ENCODE results near the gene NPTN.

Gene NPTN

DNA sequence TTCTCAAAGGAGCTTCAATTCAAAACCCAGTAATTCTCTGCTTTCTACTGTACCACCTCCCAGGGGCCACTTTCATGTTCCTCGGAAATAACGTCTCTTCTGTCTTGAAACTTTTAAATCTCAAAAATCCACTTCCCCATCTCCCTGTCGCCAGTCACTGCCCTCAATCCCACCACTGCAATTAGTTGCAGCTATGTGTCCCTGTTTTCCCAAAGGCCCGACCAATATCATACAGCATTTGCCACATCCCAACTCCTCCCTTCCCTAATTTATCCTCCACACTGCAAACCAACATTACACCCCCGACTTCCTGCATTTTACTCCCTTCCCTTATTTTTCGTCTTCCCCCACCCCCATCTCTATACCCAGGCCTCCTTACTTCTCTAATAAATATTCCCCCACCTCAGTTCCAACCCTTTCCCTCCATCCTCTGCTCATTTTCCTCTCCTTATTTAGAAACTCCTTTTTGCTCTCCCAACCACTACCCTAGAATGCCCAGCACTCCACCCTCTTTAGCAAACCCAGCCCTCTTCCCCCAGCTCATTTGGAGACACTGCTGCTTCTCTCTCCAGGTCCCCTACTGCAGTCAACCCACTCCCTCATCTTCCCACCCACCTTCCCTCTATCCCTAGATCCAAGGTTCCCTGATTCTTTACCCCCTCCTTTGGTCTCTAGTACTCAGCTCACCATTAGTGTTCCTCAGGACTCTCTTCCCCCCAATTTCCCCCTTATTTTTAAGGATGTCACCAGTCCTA, 1.1 kb downstream of the NPTN start:
- DNase-seq, result peak; percentile 52

DNA sequence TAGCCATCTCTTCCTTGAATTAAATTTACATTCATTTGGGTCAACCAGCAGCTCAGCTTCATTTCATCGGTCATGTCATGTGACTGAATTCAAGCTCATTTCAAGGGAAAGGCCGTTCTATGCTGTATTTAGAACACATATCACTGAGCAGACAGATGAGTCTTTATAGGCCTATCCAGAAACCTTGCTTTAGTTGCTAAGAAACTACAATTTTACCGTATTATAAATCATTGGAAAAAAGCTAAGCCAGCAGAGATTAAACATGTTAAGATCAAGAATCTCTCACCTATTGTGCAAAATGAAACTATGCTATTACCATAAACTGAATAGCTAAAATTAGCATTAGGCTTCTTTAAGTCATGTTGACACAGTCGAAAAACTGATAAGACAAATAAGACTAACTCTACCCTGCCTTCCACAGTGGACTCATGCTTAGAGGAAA, 2.2 kb downstream of the NPTN start:
- DNase-seq, result no peak

DNA sequence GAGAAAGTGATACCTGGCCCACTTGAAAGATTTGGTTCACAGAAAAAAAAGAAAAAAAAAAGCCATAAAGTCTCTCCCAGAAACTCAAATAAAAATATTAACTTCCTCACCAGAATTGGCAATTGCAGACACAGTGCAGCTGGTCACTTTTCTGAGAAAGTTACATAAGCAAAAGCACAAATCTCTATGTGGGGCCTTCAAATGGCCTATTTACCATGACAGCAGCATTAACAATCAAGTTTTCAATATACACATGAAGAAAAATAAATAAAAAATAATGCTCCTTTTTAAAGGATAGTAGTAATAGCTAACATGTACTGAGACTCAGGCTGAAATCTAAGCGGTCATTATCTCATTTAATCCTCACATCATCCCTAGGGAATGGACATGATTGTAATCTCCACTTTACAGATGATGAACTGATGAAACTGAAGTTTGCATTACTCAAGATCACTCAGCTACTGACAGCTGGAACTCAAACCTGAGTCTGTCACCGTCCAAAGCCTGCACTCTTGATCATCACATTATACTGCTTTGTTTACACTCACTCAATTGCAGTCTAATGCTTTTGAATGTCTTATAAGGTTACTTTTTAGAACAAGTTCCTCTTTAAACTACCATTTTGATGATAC, 3.3 kb downstream of the NPTN start:
- DNase-seq, result no peak

DNA sequence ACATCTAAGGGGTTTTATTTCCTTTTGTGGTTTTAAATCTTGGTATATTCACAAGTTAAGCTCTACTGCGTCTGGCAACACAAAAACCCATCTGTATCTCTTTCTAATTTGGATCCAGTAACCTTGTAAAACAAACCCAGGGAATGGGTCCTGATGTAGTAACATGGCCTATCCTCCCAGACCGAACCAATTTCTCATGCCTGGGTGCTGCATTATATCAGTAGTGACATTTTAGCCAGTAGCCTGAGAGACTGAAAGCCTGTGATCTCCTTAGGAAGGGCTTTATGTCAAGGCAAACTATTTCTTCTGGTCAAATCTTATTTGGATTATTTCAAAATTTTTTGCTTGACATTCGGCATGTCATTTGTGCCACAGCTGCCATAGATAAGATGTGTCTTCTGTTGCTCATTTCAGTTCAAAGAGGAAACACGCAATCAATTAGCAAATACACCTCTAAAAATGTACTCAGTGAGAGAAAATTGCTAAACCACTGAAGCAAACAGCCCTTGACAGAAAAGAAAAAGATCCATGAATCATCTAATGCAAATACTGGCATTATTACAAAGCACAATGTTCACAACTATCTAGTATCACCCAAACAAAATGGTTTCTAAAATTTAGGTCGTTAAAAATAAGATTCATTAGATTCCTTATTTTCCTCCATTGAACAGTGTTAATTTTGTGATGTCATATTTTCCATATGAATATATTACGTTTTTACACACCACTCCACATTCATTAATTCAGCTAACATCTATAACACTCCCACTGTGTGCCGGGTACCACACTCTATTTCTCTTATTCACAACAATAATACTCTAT, 4.0 kb downstream of the NPTN start:
- DNase-seq, result no peak

DNA sequence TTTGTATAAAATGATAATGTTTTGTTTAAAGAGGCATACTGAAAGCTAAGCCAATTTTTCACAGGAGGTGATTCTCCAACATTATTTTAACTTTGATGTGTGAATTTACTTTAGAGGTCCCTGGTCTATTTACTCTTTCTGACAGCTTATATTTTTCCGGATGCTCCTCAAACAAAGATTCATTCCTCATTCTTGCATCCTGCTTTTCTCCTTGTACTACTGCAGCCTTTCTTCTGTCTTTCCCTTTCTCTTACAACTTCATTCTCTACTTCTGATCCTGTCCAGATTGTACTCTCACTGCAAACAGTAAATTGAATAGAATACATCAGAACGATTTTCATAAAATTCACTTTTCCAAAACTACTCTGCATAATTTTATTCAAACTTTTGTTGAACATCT, 5.1 kb downstream of the NPTN start:
- DNase-seq, result no peak

DNA sequence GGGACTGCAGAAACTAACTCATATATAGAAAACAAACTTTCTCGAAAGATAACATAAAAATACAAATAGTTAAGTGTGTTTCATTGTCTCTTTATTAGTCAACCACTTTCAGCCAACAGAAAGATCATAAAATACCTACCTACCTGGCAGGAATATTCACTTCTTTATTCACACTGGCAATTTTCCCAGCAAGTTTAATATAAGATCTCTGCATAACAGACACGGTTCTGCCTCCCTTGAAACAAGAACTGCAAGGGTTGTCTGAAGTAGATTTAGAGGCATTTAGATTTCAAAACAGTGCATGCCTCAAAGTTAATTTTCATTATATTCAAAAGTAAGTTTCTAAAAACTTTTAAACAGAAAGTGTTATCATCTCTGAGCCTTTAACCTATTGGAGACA, 7.1 kb downstream of the NPTN start:
- DNase-seq, result no peak

DNA sequence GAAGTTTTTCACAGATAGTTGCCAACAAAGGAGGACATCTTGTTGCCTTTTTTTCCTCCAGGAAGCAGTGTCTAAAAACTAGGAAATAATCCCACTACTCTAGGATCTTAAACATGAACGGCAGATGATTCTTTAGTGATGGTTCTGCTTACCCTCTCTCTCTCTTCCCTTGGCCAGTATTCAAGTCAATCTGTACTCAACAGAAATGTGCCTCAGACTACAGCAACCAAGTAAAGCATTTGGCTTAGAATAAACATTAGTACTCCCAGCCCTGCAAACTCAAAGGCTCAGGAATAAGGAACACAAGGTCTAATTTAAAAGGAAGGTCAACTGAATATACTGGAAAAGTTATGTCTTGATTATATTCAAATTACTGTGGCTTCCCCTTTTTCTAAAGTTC, 8.7 kb downstream of the NPTN start:
- no peak for DNase-seq

DNA sequence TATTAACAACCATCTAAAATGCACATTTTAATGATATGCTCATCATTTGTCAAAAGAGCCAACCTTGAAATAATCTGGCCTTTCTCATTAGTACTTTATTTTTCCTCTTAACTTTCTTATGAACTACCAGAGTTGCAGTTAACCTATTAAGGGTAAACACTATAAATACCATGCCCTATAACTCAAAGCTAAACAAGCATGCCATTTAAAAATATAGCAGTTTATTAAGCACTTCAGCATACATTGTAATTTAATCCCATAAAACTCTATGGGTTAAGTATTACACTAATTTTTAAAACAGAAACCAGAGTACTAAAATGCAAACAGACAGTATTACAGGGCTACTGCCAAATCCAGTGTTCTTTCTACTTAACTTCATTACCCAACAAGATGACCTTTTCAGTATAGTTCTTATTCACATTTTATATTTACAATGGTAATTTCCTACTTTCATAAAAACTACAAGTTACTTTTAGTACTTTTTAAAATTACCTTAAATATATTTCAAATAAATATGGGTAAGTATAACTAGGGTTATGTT, 11.8 kb downstream of the NPTN start:
- no peak for DNase-seq

DNA sequence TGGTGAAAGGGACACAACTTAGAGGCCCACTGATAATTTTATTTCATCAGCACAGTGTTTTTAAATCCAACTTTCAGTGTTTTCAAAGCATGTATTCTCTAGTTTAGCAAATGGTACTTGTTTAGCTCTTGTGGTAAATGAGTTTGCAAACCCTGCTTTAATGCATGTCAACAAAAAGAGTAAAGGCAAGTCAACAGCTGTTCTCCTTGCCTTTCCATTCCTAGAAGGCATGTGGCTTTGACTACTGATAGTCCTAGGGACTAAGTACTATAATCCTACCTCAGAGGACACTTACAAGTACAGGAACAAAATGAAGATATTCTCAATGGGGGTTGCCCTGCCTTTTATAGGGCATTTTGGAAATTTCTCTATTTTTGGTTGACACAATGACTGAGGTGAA, 13.1 kb downstream of the NPTN start:
- no peak for DNase-seq

DNA sequence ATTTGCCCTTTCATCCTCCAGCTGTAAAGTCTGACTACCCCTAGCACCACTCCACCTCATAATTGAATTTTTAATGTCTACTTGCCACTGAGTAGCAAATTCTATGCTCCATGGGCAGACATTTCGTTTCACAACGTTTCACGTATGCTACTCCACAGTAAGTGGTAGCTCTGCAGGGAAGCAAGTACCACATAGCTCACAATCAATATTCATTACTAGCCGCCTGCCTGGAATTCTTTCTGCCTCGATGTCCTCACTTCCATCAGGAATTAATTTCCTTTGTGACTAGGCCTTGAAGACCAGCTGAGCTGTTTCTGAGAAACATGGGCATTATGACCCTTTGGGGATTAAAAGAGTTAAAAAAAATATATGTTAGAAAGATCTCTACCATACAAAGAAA, 15.3 kb downstream of the NPTN start:
- no peak for DNase-seq

DNA sequence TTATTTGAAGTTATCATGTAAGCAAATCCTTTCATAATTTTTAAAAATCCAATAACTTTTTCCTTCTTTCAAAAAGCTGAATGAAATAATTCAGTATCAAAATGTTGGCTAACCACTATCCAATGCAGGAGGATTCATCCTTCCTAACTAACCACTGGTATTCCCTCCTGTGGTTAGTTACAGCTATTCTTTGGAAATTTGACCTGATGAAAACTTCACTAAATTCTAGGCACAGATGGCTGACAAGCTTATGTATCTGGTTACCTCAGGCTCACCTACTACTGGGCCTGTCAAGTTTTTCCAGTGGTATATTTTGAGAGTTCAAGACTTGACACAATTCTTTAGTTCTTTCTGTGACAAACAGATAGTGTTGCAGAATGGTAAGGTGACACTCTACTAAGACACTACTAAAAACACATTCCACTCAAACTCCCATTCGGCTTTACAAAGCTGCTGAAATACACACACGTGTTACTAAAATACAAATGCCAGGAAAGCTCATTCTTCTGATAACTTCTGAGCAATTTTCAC, 15.8 kb downstream of the NPTN start:
- no peak for DNase-seq

DNA sequence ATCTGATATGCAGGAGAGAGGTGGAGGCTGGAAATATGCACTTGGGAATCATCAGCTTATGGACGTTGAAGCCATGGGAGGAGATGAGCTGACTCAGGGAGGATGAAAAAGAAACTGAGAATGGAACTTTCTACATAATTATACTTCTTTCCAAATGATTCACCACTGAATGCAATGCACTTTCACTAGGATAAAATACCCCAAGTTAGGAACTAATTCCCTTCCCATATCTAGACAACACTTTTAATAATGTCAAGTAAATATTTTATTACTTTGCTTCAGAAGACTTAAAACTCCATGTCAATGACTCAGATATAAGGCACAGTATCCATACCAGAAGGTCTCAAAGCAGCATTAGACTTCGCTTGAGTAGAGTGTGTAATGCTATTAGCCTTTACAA, 24.2 kb downstream of the NPTN start:
- DNase-seq, result no peak

DNA sequence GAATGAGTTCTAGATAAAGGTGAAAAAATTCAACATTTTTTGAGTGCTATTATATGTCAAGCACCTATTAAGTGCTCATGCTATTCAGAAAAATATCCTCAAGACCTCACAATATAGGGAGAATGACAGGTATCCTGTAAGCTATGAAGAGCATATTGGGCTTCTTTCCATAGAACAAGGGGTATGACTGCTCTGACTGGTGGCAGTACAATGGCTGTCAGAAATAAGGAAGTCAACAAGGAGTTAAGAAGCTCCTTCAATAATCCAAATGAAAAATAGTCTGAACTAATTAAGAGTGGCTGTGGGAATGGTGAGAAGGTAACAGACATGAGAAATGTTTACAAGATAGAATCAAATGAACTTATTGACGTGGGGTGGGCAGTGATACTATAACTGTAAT, 24.7 kb downstream of the NPTN start:
- DNase-seq, result no peak

DNA sequence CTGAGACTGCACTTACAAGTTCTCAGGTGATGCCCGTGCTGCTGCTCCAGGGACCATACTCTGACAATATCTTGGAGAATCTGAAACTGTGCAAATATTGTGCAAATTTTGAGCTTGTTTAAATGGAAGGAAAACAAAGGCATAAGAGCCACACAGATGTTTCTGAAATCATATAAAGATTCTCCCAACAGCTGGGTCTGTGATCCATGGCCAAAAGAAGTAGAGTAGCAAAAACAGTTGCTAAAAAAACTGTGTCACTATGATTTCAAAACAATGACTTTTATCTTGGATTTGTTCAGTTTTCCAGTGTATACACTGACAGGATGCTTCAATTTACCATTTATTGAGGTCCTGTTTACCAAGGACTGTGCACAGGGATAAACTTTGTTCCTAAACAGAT, 25.3 kb downstream of the NPTN start:
- no peak for DNase-seq

DNA sequence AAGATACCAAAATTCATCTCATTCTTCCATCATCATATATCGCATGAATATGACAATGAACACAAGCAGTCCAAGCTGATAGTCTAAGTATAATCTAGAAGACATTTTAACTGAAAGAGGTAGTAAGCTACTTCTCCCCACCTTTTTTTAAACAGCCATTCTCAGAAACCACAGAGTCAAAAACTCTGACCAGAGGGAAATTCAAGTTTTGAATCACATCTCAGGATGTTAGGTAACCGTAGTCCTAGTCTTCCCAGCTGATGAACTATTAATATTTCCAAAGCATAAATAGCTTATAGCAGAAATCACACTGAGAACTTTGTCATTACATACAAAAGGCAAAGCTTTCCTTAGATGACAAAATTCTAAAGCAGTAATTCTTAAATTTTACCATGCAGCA, 25.8 kb downstream of the NPTN start:
- DNase-seq, result no peak

DNA sequence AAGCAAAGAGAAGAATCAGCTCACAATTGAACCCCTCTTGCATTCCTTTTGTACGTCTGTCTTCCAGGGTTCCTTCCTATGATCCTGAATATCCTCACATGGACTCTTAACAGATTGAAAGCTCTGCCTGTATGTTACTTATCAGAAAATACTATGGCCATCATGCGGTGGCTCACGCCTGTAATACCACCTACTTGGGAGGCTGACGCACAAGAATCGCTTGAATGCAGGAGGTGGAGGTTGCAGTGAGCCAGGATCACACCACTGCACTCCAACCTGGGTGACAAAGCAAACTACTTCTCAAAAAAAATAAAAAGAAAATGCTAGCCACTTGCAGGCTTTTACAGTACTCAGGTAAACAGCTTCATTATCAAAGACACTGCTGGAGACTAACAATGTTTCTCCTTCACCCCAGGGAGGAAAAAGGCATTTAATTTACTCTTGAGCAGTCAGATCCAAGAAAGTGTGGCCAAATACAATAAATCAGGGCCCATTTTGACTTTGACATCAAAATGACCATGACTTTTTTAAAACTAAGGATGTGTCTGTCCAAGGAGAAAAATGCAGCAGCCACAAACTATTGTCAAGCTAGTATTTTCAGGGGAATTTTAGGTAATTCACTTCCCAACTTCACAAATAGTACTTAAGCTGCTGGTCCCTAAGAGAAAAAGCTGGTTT, 27.3 kb downstream of the NPTN start:
- DNase-seq, result no peak

DNA sequence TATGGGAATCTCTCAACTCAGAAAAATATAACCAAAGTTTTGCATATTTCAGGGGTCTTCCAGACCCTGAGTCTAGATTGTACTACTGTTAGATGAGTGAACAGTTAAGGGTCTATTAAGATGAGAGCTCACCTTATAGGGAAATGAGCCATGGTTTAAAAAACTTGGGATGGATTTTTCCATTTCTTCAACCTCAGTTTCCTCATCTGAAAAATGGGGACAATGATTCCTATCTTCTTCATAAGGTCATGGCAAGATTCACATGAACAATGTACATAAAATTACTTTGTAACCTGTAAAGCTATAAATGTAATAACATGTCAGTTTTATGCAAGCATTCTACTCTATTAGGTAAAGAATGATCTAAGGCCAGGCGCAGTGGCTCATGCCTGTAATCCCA, 28.7 kb downstream of the NPTN start:
- DNase-seq, result no peak

DNA sequence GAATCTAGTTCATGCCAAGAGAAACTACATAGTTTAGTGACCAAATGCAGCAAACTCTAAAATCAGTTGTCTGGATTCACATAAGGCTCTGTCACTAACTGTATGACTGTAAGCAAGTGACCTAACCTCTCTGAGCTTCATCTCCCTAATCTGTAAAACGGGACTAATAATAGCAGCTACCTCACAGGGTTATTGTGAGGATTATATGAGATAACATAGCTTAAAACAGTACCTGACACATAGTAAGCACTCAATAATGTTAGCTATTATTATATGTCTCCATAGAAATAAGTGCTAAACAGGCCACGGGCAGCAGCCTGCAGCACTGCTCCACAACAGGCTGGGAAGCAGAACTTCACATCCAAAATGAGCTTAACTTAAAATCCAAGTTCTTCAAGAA, 30.2 kb downstream of the NPTN start:
- DNase-seq, result no peak

DNA sequence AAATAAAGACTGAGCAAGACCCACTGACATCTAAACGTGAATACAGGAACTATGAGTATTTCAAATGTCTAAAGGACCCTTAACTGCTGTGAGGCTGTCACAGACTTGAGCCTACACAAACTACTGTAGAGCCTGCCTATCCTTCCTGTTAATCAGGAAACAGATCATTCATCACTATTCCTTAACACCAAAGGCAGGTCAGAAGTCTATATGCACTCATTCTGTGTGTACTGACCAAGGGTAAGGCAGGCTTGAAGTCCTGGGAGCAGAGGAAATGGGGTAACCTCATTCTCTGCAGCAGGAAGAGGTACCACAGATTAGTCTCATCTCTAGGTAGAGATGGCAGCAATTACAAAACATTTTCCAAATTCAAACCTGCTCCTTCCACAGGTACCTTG, 30.7 kb downstream of the NPTN start:
- DNase-seq, result no peak

DNA sequence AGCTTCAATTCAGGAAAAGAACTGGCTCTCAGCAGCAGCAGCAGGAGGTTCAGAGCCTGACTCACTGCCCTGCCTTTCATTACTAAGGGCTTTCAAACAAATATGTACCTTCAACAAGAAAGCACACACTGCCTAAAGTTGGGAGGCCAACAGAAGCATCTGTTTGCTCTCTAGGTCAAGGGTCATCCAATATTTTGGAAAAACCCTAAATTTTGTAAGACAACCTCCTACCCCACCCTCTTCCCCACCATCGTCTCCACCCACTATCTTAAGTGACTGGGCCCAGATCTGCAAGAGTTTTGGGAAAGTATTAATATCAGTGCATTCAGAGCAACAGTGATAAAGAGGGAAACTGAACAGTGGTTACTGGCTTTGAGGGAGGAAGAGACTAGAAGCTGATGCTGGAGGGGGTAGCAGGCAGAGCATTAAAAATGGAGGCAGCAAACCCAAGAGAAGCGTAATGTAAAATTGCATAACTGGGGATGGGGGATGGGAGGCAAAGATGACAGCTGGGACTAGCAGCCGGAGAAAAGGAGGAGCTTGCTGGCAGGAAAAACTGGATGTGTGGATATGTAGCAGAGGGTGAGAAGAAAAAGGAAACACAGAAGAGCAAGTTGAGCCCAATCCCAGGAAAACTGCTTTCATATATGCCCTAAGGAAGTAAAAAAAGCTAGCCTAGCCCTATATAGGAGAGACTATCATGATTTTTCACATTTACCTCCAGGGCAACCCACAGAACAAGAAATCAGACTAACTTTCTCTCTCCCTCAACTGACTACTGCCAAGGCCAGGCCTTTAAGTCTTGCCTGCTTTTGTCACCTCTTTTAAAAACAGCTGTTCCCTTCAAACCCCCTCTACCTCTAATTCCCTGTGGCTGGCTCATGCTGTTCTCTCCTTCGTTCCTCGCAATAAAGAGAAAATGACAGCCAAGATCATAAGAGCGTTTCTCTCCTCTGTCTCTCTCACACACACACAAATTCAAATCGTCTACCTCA, 31.4 kb downstream of the NPTN start:
- peak; percentile 74 for DNase-seq

Data from femur (tissue), 1 donor.